Central memory CD8-positive, alpha-beta T cell (primary cell): ENCODE results near the gene ALB.

Experiments used
- ATAC-seq: fragments of 150-1000 bp; cut with Tn5 transposase; replicated peaks from 2 replicates; pipeline ENCODE4 v1.10.0; 2022; ENCODE audit warnings: mild to moderate bottlenecking, moderate FRiP score, moderate number of reproducible peaks; ENCODE audit not compliant: poor library complexity, severe bottlenecking; ENCODE audit errors: extremely low read depth
- DNase-seq, 2 donors: peaks; one replicate each; pipeline ENCODE4 v3.0.0; 2021; ENCODE audit warnings: low spot score in 2 of 2
- H3K27ac Mint-ChIP-seq: one replicate; pipeline ENCODE4 v1.8.0; 2022; ENCODE audit warnings: low read depth, mild to moderate bottlenecking, moderate library complexity, mixed read lengths
- H3K27me3 Mint-ChIP-seq: one replicate; pipeline ENCODE4 v1.8.0; 2022; ENCODE audit warnings: mixed read lengths
- H3K36me3 Mint-ChIP-seq: one replicate; pipeline ENCODE4 v1.8.0; 2022; ENCODE audit warnings: mild to moderate bottlenecking, moderate library complexity, mixed read lengths; ENCODE audit not compliant: insufficient read depth
- H3K4me1 Mint-ChIP-seq: one replicate; pipeline ENCODE4 v1.8.0; 2022; ENCODE audit warnings: mixed read lengths
- H3K4me3 Mint-ChIP-seq: one replicate; pipeline ENCODE4 v1.8.0; 2022; ENCODE audit warnings: mild to moderate bottlenecking, moderate library complexity, mixed read lengths
- H3K9me3 Mint-ChIP-seq: one replicate; pipeline ENCODE4 v1.8.0; 2022; ENCODE audit warnings: mixed read lengths

Gene ALB

DNA sequence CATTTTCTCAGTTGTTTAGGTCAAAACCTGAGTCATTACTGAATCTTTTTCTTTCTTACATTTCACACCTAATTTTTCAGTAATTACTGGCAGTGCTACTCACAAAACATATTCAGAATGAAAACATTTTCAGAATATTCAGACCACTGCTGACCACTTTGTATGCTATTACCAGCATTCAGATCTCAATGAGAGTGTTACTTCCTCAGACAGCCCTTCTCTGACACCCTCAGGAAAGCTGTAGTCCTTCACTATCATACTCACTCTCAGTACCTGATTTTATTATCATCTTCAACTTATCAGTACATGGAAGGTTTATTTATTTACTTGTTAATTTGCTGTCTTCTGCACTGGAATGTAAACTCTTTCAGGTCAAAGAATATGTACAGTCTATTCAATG lies 12.3 kb upstream of the ALB start:
- H3K4me3 Mint-ChIP-seq: no peak overlapping the region
- ATAC-seq: no peak

DNA sequence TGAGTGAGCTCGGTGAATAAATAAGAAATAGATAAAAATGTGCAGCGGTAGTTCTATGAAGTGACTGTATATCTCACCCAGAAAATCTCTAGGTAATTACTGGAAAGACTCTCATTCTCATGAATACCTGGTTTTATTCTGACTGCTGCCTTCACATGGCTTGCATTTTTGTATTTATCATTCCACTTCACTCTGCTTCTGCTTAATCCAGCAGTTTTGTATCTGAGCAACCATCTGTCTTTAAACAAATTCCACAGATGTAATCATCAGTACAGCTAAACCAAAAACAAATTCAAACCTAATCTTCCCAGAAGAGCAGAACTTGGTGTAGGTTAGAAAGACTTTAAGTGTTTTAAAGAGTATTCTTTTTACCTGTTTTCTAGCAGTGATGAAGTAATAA lies 11.2 kb upstream of the ALB start:
- no peaks in the 10 kb centered on the region for H3K36me3 Mint-ChIP-seq
- DNase-seq (no peak), ATAC-seq (no peak)
- no peak overlapping the region for H3K4me3 Mint-ChIP-seq
- H3K4me1 Mint-ChIP-seq: no peaks in the 10 kb centered on the region
- no peak overlapping the region for H3K27ac Mint-ChIP-seq
- H3K27me3 Mint-ChIP-seq: peaks cover 13% of the 10 kb centered on the region
- peaks cover 6% of the 10 kb centered on the region for H3K9me3 Mint-ChIP-seq

More for the DNA sequence above, 12.3 kb upstream of the ALB start:
- no peak overlapping the region for H3K27ac Mint-ChIP-seq
- peaks cover 6% of the 10 kb centered on the region for H3K9me3 Mint-ChIP-seq
- DNase-seq: no peak
- H3K4me1 Mint-ChIP-seq: no peaks in the 10 kb centered on the region
- H3K36me3 Mint-ChIP-seq: no peaks in the 10 kb centered on the region
- peaks cover 1% of the 10 kb centered on the region for H3K27me3 Mint-ChIP-seq

DNA sequence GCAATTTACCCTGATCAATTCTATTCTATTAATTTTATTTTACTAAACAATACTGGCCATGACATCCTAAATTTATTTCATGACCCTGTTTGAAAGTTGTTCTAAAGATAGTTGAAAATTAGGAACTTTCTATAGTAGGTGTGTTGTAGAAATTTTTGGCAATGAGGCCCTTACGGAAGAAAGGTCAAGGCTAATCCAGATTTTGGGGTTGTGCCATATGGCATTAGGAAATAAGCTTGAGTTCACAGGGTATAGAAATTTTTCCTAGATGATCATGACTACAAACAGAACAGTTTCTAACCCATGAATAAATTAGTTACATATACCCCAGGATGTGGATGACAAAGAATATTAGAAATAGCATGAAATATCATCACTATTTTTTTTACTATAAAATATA lies 7.8 kb upstream of the ALB start:
- ATAC-seq (no peak), DNase-seq (no peak)
- H3K27me3 Mint-ChIP-seq: peaks cover 20% of the 10 kb centered on the region
- no peak overlapping the region for H3K4me3 Mint-ChIP-seq
- H3K36me3 Mint-ChIP-seq: no peaks in the 10 kb centered on the region
- no peak overlapping the region for H3K27ac Mint-ChIP-seq
- no peaks in the 10 kb centered on the region for H3K9me3 Mint-ChIP-seq
- H3K4me1 Mint-ChIP-seq: no peaks in the 10 kb centered on the region

DNA sequence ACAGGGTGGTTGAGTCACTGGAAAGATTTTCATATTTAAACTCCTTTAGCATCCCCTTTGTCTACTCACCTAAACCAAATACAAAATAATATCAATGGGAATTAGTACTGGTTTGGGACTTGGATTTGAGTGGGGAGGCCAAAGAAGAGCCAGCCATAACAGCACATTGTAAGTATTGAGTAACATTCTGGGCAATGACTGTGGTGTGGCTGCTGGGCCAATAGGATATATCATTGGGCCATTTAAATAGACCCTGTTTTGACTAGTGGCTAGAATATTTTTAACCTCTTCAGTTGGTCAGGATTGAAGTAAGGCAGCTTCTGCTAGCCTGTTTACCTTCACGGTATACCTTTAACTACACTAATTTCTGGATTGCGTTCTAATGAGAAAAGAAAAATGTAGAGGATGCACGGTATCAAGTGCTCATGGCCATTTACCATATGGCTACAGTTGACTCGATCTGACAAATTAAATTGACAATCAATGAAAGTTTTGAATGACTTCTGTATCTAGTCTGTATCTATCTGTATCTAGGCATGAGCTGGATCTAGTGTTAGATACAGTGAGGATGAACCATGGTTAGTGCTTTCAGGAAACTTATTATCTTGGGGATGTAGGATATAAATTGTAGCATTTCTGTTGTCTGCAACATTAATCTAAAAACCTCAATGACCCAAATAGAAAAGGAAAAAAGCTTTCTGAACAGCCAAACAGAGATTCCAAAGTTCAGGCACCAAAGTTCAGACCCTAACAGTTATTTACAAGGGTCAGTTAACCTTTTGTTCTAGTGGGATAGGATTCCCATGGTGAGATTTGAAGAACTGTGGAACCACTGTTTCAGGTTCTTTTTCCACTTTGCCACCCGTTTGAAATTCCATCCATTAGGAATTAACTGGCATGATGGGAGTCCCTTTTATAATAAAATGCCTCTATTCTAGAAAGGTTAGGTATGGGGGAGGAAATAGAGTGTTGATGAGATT lies 6.8 kb upstream of the ALB start:
- Mint-ChIP-seq H3K4me3 (no peak overlapping the region), H3K27ac (no peak overlapping the region), H3K27me3 (peaks cover 20% of the 10 kb centered on the region), H3K9me3 (no peaks in the 10 kb centered on the region), H3K4me1 (no peaks in the 10 kb centered on the region), H3K36me3 (no peaks in the 10 kb centered on the region)
- no peak for ATAC-seq
- DNase-seq: no peak

DNA sequence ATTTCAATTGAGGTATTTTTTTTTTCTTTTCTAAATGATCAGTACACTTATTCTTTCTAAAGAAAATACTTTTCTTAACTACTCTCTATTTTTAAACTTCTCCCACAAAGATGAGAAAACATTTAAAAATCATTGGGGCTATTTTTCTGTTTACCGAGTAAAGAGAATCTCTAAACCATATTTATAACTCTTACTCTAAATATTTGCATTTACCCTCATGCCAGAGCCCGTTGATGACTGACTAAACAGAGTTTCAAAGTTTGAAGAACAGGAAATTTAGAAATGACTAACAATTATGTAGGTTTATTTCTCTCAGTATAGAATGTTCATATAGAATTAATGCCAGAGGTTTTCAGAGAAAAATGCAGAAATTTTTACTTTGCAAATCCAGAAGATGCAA lies 2.7 kb upstream of the ALB start:
- Mint-ChIP-seq H3K4me1 (no peaks in the 10 kb centered on the region), H3K4me3 (no peak overlapping the region), H3K9me3 (no peaks in the 10 kb centered on the region), H3K27ac (no peak overlapping the region), H3K36me3 (no peaks in the 10 kb centered on the region), H3K27me3 (peaks cover 20% of the 10 kb centered on the region)
- ATAC-seq: no peak
- DNase-seq: no peak

DNA sequence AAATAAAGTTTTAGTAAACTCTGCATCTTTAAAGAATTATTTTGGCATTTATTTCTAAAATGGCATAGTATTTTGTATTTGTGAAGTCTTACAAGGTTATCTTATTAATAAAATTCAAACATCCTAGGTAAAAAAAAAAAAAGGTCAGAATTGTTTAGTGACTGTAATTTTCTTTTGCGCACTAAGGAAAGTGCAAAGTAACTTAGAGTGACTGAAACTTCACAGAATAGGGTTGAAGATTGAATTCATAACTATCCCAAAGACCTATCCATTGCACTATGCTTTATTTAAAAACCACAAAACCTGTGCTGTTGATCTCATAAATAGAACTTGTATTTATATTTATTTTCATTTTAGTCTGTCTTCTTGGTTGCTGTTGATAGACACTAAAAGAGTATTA lies 370 bp downstream of the ALB start:
- no peak overlapping the region for H3K27ac Mint-ChIP-seq
- H3K9me3 Mint-ChIP-seq: no peaks in the 10 kb centered on the region
- DNase-seq: no peak
- H3K4me1 Mint-ChIP-seq: no peaks in the 10 kb centered on the region
- no peak overlapping the region for H3K4me3 Mint-ChIP-seq
- ATAC-seq: no peak
- no peaks in the 10 kb centered on the region for H3K36me3 Mint-ChIP-seq
- no peaks in the 10 kb centered on the region for H3K27me3 Mint-ChIP-seq

DNA sequence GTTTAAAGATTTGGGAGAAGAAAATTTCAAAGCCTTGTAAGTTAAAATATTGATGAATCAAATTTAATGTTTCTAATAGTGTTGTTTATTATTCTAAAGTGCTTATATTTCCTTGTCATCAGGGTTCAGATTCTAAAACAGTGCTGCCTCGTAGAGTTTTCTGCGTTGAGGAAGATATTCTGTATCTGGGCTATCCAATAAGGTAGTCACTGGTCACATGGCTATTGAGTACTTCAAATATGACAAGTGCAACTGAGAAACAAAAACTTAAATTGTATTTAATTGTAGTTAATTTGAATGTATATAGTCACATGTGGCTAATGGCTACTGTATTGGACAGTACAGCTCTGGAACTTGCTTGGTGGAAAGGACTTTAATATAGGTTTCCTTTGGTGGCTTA lies 1.1 kb downstream of the ALB start:
- Mint-ChIP-seq H3K4me1 (no peaks in the 10 kb centered on the region), H3K27ac (no peak overlapping the region), H3K36me3 (no peaks in the 10 kb centered on the region), H3K27me3 (no peaks in the 10 kb centered on the region), H3K4me3 (no peak overlapping the region), H3K9me3 (no peaks in the 10 kb centered on the region)
- ATAC-seq (no peak), DNase-seq (no peak)

DNA sequence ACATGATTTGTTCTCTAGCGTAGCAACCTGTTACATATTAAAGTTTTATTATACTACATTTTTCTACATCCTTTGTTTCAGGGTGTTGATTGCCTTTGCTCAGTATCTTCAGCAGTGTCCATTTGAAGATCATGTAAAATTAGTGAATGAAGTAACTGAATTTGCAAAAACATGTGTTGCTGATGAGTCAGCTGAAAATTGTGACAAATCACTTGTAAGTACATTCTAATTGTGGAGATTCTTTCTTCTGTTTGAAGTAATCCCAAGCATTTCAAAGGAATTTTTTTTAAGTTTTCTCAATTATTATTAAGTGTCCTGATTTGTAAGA lies 2.4 kb downstream of the ALB start:
- Mint-ChIP-seq H3K27ac (no peak overlapping the region), H3K4me3 (no peak overlapping the region), H3K4me1 (no peaks in the 10 kb centered on the region), H3K36me3 (no peaks in the 10 kb centered on the region), H3K27me3 (no peaks in the 10 kb centered on the region), H3K9me3 (no peaks in the 10 kb centered on the region)
- no peak for DNase-seq
- no peak for ATAC-seq

DNA sequence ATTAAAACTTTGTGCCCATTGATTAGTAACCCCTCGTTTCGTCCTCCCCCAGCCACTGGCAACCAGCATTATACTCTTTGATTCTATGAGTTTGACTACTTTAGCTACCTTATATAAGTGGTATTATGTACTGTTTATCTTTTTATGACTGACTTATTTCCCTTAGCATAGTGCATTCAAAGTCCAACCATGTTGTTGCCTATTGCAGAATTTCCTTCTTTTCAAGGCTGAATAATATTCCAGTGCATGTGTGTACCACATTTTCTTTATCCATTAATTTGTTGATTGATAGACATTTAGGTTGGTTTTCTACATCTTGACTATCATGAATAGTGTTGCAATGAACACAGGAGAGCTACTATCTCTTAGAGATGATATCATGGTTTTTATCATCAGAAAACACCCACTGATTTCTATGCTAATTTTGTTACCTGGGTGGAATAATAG lies 3.2 kb downstream of the ALB start:
- H3K27ac Mint-ChIP-seq: no peak overlapping the region
- H3K4me3 Mint-ChIP-seq: no peak overlapping the region
- no peaks in the 10 kb centered on the region for H3K36me3 Mint-ChIP-seq
- H3K9me3 Mint-ChIP-seq: no peaks in the 10 kb centered on the region
- H3K4me1 Mint-ChIP-seq: no peaks in the 10 kb centered on the region
- DNase-seq (no peak), ATAC-seq (no peak)
- H3K27me3 Mint-ChIP-seq: no peaks in the 10 kb centered on the region

DNA sequence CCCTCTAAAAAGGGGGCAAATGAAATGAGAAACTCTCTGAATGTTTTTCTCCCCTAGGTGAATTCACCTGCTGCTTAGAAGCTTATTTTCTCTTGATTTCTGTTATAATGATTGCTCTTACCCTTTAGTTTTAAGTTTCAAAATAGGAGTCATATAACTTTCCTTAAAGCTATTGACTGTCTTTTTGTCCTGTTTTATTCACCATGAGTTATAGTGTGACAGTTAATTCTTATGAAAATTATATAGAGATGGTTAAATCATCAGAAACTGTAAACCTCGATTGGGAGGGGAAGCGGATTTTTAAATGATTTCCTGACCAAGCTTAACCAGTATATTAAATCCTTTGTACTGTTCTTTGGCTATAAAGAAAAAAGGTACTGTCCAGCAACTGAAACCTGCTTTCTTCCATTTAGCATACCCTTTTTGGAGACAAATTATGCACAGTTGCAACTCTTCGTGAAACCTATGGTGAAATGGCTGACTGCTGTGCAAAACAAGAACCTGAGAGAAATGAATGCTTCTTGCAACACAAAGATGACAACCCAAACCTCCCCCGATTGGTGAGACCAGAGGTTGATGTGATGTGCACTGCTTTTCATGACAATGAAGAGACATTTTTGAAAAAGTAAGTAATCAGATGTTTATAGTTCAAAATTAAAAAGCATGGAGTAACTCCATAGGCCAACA lies 4.2 kb downstream of the ALB start:
- DNase-seq: no peak
- no peak overlapping the region for H3K4me3 Mint-ChIP-seq
- H3K36me3 Mint-ChIP-seq: no peaks in the 10 kb centered on the region
- H3K4me1 Mint-ChIP-seq: no peaks in the 10 kb centered on the region
- no peak for ATAC-seq
- H3K27me3 Mint-ChIP-seq: no peaks in the 10 kb centered on the region
- no peaks in the 10 kb centered on the region for H3K9me3 Mint-ChIP-seq
- no peak overlapping the region for H3K27ac Mint-ChIP-seq

DNA sequence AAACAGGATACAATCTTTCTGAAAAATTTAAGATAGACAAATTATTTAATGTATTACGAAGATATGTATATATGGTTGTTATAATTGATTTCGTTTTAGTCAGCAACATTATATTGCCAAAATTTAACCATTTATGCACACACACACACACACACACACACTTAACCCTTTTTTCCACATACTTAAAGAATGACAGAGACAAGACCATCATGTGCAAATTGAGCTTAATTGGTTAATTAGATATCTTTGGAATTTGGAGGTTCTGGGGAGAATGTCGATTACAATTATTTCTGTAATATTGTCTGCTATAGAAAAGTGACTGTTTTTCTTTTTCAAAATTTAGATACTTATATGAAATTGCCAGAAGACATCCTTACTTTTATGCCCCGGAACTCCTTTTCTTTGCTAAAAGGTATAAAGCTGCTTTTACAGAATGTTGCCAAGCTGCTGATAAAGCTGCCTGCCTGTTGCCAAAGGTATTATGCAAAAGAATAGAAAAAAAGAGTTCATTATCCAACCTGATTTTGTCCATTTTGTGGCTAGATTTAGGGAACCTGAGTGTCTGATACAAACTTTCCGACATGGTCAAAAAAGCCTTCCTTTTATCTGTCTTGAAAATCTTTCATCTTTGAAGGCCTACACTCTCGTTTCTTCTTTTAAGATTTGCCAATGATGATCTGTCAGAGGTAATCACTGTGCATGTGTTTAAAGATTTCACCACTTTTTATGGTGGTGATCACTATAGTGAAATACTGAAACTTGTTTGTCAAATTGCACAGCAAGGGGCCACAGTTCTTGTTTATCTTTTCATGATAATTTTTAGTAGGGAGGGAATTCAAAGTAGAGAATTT lies 5.2 kb downstream of the ALB start:
- Mint-ChIP-seq H3K27ac (no peak overlapping the region), H3K4me3 (no peak overlapping the region), H3K9me3 (no peaks in the 10 kb centered on the region), H3K36me3 (no peaks in the 10 kb centered on the region), H3K4me1 (no peaks in the 10 kb centered on the region), H3K27me3 (no peaks in the 10 kb centered on the region)
- DNase-seq (no peak), ATAC-seq (no peak)

DNA sequence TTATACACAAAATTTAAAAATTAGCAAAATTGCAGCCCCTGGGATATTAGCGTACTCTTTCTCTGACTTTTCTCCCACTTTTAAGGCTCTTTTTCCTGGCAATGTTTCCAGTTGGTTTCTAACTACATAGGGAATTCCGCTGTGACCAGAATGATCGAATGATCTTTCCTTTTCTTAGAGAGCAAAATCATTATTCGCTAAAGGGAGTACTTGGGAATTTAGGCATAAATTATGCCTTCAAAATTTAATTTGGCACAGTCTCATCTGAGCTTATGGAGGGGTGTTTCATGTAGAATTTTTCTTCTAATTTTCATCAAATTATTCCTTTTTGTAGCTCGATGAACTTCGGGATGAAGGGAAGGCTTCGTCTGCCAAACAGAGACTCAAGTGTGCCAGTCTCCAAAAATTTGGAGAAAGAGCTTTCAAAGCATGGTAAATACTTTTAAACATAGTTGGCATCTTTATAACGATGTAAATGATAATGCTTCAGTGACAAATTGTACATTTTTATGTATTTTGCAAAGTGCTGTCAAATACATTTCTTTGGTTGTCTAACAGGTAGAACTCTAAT lies 6.0 kb downstream of the ALB start:
- Mint-ChIP-seq H3K4me1 (no peaks in the 10 kb centered on the region), H3K9me3 (no peaks in the 10 kb centered on the region), H3K27me3 (no peaks in the 10 kb centered on the region), H3K27ac (no peak overlapping the region), H3K36me3 (no peaks in the 10 kb centered on the region), H3K4me3 (no peak overlapping the region)
- ATAC-seq: no peak
- DNase-seq: no peak
